Keratinocyte (primary cell): ENCODE results near the gene PRKCD. TPM values are rescaled to one million over a fixed set of nuclear protein-coding genes. Genes with fewer than 3 reads are reported as not detected.

Source experiments
- DNase-seq: peaks from one replicate; pipeline ENCODE4 v3.0.0-alpha.2; 2011; ENCODE audit warnings: low read depth, missing footprints, low spot score
- FAIRE-seq: peaks from 2 replicates; lab custom pipeline; 2011; peaks lifted over from hg19 to GRCh38; lab: Jason Lieb, UNC
- H2AFZ ChIP-seq: 2 replicates; pipeline ENCODE4 v1.6.0; 2012; ENCODE audit warnings: low read length, control low read depth, inconsistent platforms; ENCODE audit not compliant: control insufficient read depth
- H3K27ac ChIP-seq: 2 replicates; pipeline ENCODE4 v1.5.1; 2011; ENCODE audit warnings: low read length; ENCODE audit not compliant: control insufficient read depth, insufficient read depth
- H3K27me3 ChIP-seq: 3 replicates; pipeline ENCODE4 v1.6.0; 2011; ENCODE audit warnings: low read length; ENCODE audit not compliant: control insufficient read depth, insufficient read depth; ENCODE audit errors: extremely low read depth
- H3K36me3 ChIP-seq, 2 experiments: 2 replicates in 1 of 2; 3 replicates in 1 of 2; pipeline ENCODE4 v1.5.1; 2011; ENCODE audit warnings: low read length in 2 of 2, mild to moderate bottlenecking in 1 of 2; ENCODE audit not compliant: control insufficient read depth in 2 of 2, insufficient read depth in 2 of 2; ENCODE audit errors: extremely low read depth in 1 of 2
- H3K4me1 ChIP-seq: 3 replicates; pipeline ENCODE4 v1.5.1; 2011; ENCODE audit warnings: low read length; ENCODE audit not compliant: control insufficient read depth, insufficient read depth; ENCODE audit errors: extremely low read depth
- H3K4me2 ChIP-seq: 3 replicates; pipeline ENCODE4 v1.6.0; 2011; ENCODE audit warnings: low read depth, low read length; ENCODE audit not compliant: control insufficient read depth, insufficient read depth; ENCODE audit errors: extremely low read depth
- H3K4me3 ChIP-seq, 3 experiments: fragments of 200-600 bp in 1 of 3; sonication (generic) in 1 of 3; 2 replicates in 2 of 3; 3 replicates in 1 of 3; pipeline ENCODE4 v1.5.1; 2011 to 2016; ENCODE audit warnings: low read length in 3 of 3, mild to moderate bottlenecking in 3 of 3, control low read depth in 2 of 3, inconsistent platforms in 1 of 3, low read depth in 1 of 3, mixed read lengths in 1 of 3, mixed run types in 1 of 3, moderate library complexity in 1 of 3; ENCODE audit not compliant: control insufficient read depth in 2 of 3, insufficient read depth in 2 of 3; ENCODE audit errors: extremely low read depth in 1 of 3
- H3K79me2 ChIP-seq: 2 replicates; pipeline ENCODE4 v1.6.0; 2012; ENCODE audit warnings: low read length; ENCODE audit not compliant: control insufficient read depth, insufficient read depth
- H3K9ac ChIP-seq: 3 replicates; pipeline ENCODE4 v1.6.0; 2011; ENCODE audit warnings: low read length; ENCODE audit not compliant: control insufficient read depth, insufficient read depth; ENCODE audit errors: extremely low read depth
- H3K9me1 ChIP-seq: 3 replicates; pipeline ENCODE4 v1.6.0; 2011; ENCODE audit warnings: low read length; ENCODE audit not compliant: control insufficient read depth, insufficient read depth; ENCODE audit errors: extremely low read depth
- H3K9me3 ChIP-seq: 2 replicates; pipeline ENCODE4 v1.5.1; 2012; ENCODE audit warnings: low read depth, low read length; ENCODE audit not compliant: control insufficient read depth
- H4K20me1 ChIP-seq: 3 replicates; pipeline ENCODE4 v1.6.0; 2011; ENCODE audit warnings: low read length; ENCODE audit not compliant: control insufficient read depth, insufficient read depth; ENCODE audit errors: extremely low read depth
- EZH2 ChIP-seq: IDR thresholded peaks from one replicate; pipeline ENCODE4 v1.6.1; 2012; ENCODE audit warnings: inconsistent platforms, mild to moderate bottlenecking, low read length, moderate library complexity
- dilution Hi-C: fragments of 300-500 bp; cut with MboI; formaldehyde crosslinking; loops from one replicate; pipeline ENCODE4 v1.7.0; 2020; ENCODE audit warnings: low sequenced_read_pairs; ENCODE audit not compliant: extremely low pct_ligation_motif_present
- polyA plus RNA-seq, 5 experiments: library from polyadenylated mRNA; depleted of rRNA in 3 of 5; stranded (reverse) in 3 of 5; stranded (forward) in 1 of 5; unstranded in 1 of 5; fragments of >200 nt; gene quantifications; 1 replicate in 1 of 5; 2 replicates in 3 of 5; 3 replicates in 1 of 5; pipeline versions ENCODE4 v1.2.1 to v1.2.3, GENCODE V29; 2011 to 2012; ENCODE audit warnings: missing spikeins in 2 of 5, low read depth in 1 of 5, low replicate concordance in 1 of 5
- TF ChIP-seq, protein P1 (sequence below), 3 experiments: IDR thresholded peaks in 1 of 3; conservative IDR thresholded peaks in 1 of 3; optimal IDR thresholded peaks in 1 of 3; 2 replicates in 2 of 3; 3 replicates in 1 of 3; pipeline versions ENCODE3 to v1.5.1; 2011; ENCODE audit warnings: low read length in 3 of 3, mild to moderate bottlenecking in 3 of 3, moderate library complexity in 2 of 3, control low read depth in 1 of 3, inconsistent platforms in 1 of 3; ENCODE audit not compliant: insufficient read depth in 2 of 3; ENCODE audit errors: extremely low read depth in 1 of 3

Gene PRKCD
- polyA plus RNA-seq, 1 donor (not counting 4 experiments of a cell fraction or from before 2014, with no cell fraction given) = 25.1 TPM

DNA sequence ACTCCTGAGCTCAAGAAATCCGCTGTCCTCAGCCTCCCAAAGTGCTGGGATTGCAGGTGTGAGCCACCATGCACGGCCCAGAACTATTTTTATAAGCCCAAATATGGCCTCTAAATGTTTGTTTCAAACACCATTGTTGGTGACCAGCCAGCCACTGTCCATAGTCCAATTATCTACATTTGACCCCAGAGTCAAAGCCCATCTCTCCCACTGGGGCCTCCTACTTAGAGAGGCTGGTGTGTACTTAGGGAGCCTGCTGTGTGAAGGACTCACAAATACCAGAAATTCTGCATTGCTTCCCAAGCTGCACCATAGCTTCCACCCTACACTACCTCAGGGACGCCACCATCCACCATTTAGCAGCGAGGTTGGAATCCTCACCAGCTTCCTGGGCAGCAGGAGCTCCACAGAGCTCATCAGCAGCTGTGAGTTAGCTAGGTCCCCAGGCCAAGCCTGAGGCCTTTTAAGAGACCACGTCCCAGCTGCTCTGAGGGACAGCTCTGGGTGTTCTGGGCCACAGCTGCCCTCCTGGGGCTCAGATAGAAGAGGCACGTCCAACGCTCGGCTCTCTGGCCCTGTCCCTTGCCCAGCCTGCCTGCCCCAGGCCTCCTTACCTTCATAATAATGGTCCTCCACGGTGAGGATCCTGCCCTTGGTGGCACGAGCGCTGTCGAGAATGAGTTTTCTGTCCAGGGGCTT lies 65.3 kb downstream of the PRKCD start:
- Histone ChIP-seq H3K4me2 (no peak overlapping the region), H2AFZ (no peak overlapping the region), H3K9me1 (no peaks in the 10 kb centered on the region), H4K20me1 (peaks cover 2% of the 10 kb centered on the region), H3K36me3 (peaks cover 63 to 77% of the 10 kb centered on the region in 2 experiments), H3K4me1 (no peaks in the 10 kb centered on the region), H3K79me2 (no peaks in the 10 kb centered on the region), H3K4me3 (no peak overlapping the region), H3K27ac (no peak overlapping the region), H3K9ac (no peak overlapping the region), H3K27me3 (no peaks in the 10 kb centered on the region), H3K9me3 (no peaks in the 10 kb centered on the region)
- TF ChIP-seq, protein P1, sequence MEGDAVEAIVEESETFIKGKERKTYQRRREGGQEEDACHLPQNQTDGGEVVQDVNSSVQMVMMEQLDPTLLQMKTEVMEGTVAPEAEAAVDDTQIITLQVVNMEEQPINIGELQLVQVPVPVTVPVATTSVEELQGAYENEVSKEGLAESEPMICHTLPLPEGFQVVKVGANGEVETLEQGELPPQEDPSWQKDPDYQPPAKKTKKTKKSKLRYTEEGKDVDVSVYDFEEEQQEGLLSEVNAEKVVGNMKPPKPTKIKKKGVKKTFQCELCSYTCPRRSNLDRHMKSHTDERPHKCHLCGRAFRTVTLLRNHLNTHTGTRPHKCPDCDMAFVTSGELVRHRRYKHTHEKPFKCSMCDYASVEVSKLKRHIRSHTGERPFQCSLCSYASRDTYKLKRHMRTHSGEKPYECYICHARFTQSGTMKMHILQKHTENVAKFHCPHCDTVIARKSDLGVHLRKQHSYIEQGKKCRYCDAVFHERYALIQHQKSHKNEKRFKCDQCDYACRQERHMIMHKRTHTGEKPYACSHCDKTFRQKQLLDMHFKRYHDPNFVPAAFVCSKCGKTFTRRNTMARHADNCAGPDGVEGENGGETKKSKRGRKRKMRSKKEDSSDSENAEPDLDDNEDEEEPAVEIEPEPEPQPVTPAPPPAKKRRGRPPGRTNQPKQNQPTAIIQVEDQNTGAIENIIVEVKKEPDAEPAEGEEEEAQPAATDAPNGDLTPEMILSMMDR (optimal IDR thresholded peaks at IDR 0.05 in 1 of 3, IDR thresholded peaks at IDR 0.05 in 1 of 3, conservative IDR thresholded peaks at IDR 0.05 in 1 of 3; ENCODE audit: extremely low read depth in 1 of 3, insufficient read depth in 2 of 3, low read length in 3 of 3) = no peak
- TF ChIP-seq EZH2 = no peak
- dilution Hi-C loops = no loop called here
- FAIRE-seq (no peak), DNase-seq (no peak)

DNA sequence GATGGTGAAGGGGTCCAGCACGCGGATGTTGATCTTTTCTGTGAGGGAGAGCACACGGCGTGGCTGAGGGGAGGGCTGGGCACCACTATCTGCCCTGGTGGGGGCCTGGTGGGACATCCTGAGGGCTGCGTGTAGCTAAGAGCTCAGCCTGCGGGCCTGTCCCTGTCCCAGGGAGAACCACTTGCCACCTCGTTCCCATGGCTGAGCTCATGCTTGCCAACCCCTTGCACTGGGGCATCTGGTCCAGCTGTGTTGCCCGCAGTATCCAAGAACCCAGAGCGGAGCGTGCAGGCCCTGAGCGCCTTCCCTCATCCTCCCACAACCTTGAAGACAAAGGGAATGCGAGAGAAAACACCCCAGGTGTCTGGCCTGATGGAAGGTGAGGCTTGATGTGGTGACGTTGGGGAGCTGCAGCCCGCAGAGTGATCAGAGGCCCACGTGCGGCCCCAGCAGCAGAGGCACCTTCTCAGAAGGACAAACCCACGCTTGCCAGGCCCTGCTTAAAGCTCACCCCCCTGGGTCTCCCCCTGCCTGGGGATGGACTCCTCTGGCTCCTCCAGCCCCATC lies 65.9 kb downstream of the PRKCD start:
- H2AFZ ChIP-seq = no peak overlapping the region
- H3K4me1 ChIP-seq = no peaks in the 10 kb centered on the region
- no peak overlapping the region for H3K27ac ChIP-seq
- H3K4me2 ChIP-seq = no peak overlapping the region
- TF ChIP-seq EZH2 = no peak
- TF ChIP-seq, protein P1 (optimal IDR thresholded peaks at IDR 0.05 in 1 of 3, IDR thresholded peaks at IDR 0.05 in 1 of 3, conservative IDR thresholded peaks at IDR 0.05 in 1 of 3; ENCODE audit: extremely low read depth in 1 of 3, insufficient read depth in 2 of 3, low read length in 3 of 3) = no peak
- peaks cover 69 to 82% of the 10 kb centered on the region in 2 experiments for H3K36me3 ChIP-seq
- peaks cover 5% of the 10 kb centered on the region for H4K20me1 ChIP-seq
- no peak overlapping the region for H3K4me3 ChIP-seq
- no peaks in the 10 kb centered on the region for H3K27me3 ChIP-seq
- no peak overlapping the region for H3K9ac ChIP-seq
- H3K79me2 ChIP-seq = peaks cover 3% of the 10 kb centered on the region
- H3K9me1 ChIP-seq = no peaks in the 10 kb centered on the region
- no peaks in the 10 kb centered on the region for H3K9me3 ChIP-seq
- dilution Hi-C loops = no loop called here
- DNase-seq (no peak), FAIRE-seq (no peak)
